H1 (cell line): ENCODE measurements around the gene KBTBD12. TPM values are rescaled to one million over a fixed set of nuclear protein-coding genes. Genes with fewer than 3 reads are reported as not detected.

Experiments
- KDM5A ChIP-seq: fragments of 200-600 bp; IDR thresholded peaks from 2 replicates; pipeline ENCODE4 v1.7.1; 2012; ENCODE audit warnings: mild to moderate bottlenecking, low read length, inconsistent platforms, mixed read lengths
- RAD21 ChIP-seq, 2 experiments: IDR thresholded peaks in 1 of 2; conservative IDR thresholded peaks in 1 of 2; 2 replicates each; pipeline ENCODE4 v1.6.1; 2011; ENCODE audit warnings: low read depth in 2 of 2, low read length in 2 of 2, improper control_type of control experiment in 1 of 2, inconsistent platforms in 1 of 2, mild to moderate bottlenecking in 1 of 2, moderate library complexity in 1 of 2
- polyA plus RNA-seq, 7 experiments: library from polyadenylated mRNA; depleted of rRNA in 3 of 7; stranded (reverse) in 5 of 7; unstranded in 2 of 7; fragments of >200 nt in 5 of 7; fragments of 200-250 nt in 2 of 7; gene quantifications; 1 replicate in 5 of 7; 2 replicates in 1 of 7; 4 replicates in 1 of 7; pipeline versions ENCODE4 v1.2.1 to v1.2.3, GENCODE V29; 2011 to 2013; ENCODE audit warnings: missing spikeins in 2 of 7, mixed read lengths in 2 of 7
- total RNA-seq: library from RNA; stranded (reverse); fragmentation: NEBNext Ultra II Directional; extraction: Animal tissue kit (Norgen Biotek cat#: 25700); gene quantifications from 2 replicates; pipeline ENCODE4 v1.2.1, GENCODE V29; 2021

Gene KBTBD12
- total and polyA plus RNA-seq, 2 of the 8 experiments (the other 6 are each of a cell fraction or from before 2014, with no cell fraction given): 0.33 to 0.63 TPM

DNA sequence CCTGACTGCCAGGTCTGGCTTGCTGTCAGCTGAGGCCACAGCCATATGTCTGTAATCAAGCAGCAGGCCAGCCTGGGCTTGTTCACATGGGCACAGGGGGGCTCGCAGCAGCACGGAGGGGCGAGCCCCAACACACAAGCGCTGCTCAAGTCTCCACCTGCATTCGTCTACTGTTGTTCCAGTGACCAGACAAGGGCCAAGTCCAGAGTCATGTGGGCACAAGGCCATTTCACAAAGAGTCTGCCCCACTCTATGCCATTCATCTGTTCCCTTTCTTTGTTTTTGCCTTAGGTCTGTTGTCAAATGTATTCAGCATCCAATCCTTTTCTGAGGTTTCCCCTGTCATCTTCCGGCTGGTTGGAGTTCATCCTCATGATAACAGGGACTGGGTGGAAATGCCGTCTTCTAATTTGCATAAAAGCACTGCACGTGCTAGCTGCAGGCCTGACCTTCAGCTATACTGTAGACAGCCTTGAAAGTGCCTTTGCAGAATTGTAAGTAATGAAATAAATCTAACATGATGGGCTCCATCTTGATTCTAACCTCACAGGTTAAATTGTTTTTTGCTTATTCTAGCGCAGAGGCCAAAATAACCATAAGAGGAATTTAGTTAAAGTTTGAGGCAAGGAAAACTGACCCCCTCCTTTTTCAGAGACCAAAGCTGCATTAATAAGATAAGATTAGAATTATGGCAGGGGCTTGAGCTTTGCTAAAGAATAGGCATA is 28.6 kb upstream of the KBTBD12 start (continued):
- TF ChIP-seq KDM5A (no peak), RAD21 (IDR thresholded peaks at IDR 0.05 in 1 of 2, conservative IDR thresholded peaks at IDR 0.05 in 1 of 2; ENCODE audit: low read depth in 2 of 2, low read length in 2 of 2) (no peak)
